ENCODE results near the gene WDR19.

WDR19 gene

DNA sequence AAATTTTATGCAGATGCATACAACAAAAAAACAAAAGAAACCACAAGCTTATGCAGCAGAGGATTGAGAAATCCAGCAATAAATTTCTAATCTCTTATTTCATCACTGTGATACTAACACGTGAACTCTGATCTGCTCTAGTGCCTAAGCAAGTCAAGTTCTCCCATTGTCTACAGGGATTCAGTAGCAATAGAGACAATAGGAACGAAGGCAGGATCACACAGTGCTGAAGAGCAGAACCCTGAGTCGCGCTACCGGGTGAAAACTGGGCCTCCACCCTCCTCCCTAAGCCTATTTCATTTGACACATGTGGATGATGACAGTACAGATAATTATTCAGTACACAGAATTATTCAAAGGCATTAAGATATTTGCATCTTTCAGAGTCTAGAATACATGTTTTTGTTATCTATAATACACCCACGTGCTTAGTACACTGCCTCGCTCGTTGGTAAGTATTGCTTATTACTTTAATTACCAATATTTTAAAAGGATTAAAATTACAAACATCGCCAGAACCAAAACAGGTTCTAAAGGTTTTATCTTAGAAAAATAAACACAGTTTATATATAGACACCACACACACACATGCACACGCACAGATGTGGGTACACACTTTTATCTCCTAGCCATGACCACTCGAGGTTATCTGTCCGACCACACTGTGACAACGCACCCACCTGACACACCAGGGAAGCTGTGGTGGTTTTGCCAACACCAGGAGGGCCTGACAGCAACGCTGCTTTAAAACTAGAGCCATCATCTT is 123.8 kb downstream of the WDR19 start:
- DNase-seq (ENCODE audit: insufficient read length, low spot score) = no peak
- TF ChIP-seq SPI1 (IDR thresholded peaks at IDR 0.05; ENCODE audit: low read depth, low read length) (no peak), POLR2A (IDR thresholded peaks at IDR 0.05; ENCODE audit: low read depth, low read length) (no peak), POLR2AphosphoS5 (IDR thresholded peaks at IDR 0.05; ENCODE audit: low read depth, low read length) (no peak), TAF1 (IDR thresholded peaks at IDR 0.05; ENCODE audit: low read depth, low read length) (no peak), PAX5 (IDR thresholded peaks at IDR 0.05; ENCODE audit: insufficient read depth, low read length, severe bottlenecking) (no peak), POU2F2 (IDR thresholded peaks at IDR 0.05; ENCODE audit: low read depth, low read length) (no peak)
- no peak for FAIRE-seq

DNA sequence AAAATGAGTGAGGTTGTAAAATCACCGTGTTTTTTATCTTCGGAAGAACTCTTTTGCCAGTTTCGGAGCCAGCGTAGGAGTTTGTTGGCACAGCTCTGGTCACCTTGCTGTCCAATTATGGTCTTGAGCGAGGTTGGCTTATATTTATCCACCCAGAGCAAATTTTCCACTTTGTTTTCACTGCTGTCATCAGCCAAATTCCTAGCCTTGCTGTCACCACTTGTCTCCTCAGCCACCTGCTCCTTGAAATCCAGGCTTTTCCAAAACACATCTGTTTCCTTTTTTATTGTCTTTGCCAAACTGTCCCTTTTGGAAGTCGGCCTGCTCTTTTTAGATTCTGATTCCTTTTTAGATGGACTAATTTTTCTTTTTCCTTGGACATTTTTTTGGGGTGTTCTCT is 126.3 kb downstream of the WDR19 start:
- no peak for FAIRE-seq
- TF ChIP-seq PAX5 (IDR thresholded peaks at IDR 0.05; ENCODE audit: insufficient read depth, low read length, severe bottlenecking) (no peak), SPI1 (IDR thresholded peaks at IDR 0.05; ENCODE audit: low read depth, low read length) (no peak), POU2F2 (IDR thresholded peaks at IDR 0.05; ENCODE audit: low read depth, low read length) (no peak), POLR2AphosphoS5 (IDR thresholded peaks at IDR 0.05; ENCODE audit: low read depth, low read length) (no peak), TAF1 (IDR thresholded peaks at IDR 0.05; ENCODE audit: low read depth, low read length) (no peak)
- DNase-seq (ENCODE audit: insufficient read length, low spot score) = no peak

DNA sequence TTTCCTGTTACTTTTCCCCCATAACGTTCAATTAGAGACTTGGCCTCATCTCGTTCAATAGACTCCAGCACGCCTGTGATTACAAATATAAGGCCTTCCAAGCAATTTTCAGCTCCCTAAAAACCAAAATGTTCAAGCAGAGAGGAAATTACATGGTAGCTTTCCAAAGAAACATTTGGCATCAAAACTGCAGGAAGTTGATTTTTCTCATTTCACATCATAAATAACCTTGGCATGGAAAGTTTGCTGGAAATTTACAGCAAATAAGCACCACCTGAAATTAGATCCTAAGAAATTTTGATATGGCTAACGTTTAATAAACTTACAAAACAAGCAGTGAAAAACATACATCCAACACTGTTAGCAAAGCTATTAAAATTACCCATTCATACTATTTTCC is 130.5 kb downstream of the WDR19 start:
- no peak for TF ChIP-seq TAF1 (IDR thresholded peaks at IDR 0.05; ENCODE audit: low read depth, low read length)
- no peak for TF ChIP-seq POU2F2 (IDR thresholded peaks at IDR 0.05; ENCODE audit: low read depth, low read length)
- TF ChIP-seq PAX5 (IDR thresholded peaks at IDR 0.05; ENCODE audit: insufficient read depth, low read length, severe bottlenecking) = no peak
- TF ChIP-seq POLR2AphosphoS5 (IDR thresholded peaks at IDR 0.05; ENCODE audit: low read depth, low read length) = no peak
- no peak for TF ChIP-seq POLR2A (IDR thresholded peaks at IDR 0.05; ENCODE audit: low read depth, low read length)
- TF ChIP-seq SPI1 (IDR thresholded peaks at IDR 0.05; ENCODE audit: low read depth, low read length) = no peak
- FAIRE-seq (no peak), DNase-seq (ENCODE audit: insufficient read length, low spot score) (no peak)

DNA sequence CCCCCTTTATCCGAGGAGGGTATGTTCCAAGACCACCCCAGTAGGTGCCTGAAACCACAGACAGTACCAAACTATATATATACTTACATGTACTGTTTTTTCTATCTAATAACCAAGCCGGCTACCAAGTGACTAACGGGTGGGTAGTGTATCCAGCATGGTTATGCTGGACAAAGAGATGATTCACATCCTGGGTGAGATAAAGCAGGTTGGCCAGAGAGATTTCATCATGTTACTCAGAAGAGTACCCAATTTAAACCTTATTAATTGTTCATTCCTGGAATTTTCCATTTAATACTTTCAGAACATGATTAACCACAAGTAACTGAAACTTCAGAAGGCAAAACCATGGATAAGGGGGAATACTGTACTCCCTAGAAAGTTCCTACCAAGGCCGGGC is 137.3 kb downstream of the WDR19 start:
- TF ChIP-seq TAF1 (IDR thresholded peaks at IDR 0.05; ENCODE audit: low read depth, low read length) = no peak
- no peak for TF ChIP-seq SPI1 (IDR thresholded peaks at IDR 0.05; ENCODE audit: low read depth, low read length)
- no peak for TF ChIP-seq POLR2A (IDR thresholded peaks at IDR 0.05; ENCODE audit: low read depth, low read length)
- TF ChIP-seq POLR2AphosphoS5 (IDR thresholded peaks at IDR 0.05; ENCODE audit: low read depth, low read length) = no peak
- no peak for TF ChIP-seq PAX5 (IDR thresholded peaks at IDR 0.05; ENCODE audit: insufficient read depth, low read length, severe bottlenecking)
- no peak for TF ChIP-seq POU2F2 (IDR thresholded peaks at IDR 0.05; ENCODE audit: low read depth, low read length)
- no peak for DNase-seq (ENCODE audit: insufficient read length, low spot score)
- FAIRE-seq = no peak

DNA sequence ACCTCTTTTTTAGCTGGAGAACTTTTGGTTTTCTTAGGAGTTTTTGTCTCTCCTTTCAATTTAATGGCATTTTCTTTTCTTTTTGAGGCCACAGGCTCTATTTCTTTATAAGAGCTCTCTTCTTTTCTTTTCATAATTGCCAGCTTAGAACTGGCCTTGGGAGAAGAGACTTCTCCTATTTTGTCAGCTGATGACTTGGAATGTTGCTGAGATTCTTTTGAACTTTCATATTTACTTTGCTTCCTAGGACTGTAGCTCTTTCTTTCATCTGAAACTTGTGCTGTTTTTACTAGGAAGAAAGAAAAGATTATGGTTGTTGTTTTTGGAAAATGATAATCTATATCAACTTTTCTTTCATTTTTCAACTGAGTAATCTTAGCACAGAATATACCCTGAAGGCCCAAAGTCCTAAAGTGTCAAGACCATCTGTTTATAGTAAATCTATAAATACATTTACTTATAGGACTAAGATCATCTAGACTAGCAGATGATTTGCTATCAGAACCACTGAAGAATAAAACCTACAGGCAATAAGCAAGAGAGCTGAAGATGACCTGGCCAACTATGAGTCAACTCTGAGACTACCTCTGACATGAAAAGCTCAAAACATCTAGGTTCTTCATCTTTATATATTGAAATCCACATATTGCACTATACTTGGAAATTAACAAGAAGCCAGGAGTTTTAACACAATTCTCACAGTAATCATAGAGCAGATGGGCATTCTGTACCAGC is 138.2 kb downstream of the WDR19 start:
- DNase-seq (ENCODE audit: insufficient read length, low spot score) (no peak), FAIRE-seq (no peak)
- TF ChIP-seq SPI1 (IDR thresholded peaks at IDR 0.05; ENCODE audit: low read depth, low read length) (no peak), PAX5 (IDR thresholded peaks at IDR 0.05; ENCODE audit: insufficient read depth, low read length, severe bottlenecking) (no peak), POU2F2 (IDR thresholded peaks at IDR 0.05; ENCODE audit: low read depth, low read length) (no peak), TAF1 (IDR thresholded peaks at IDR 0.05; ENCODE audit: low read depth, low read length) (no peak), POLR2AphosphoS5 (IDR thresholded peaks at IDR 0.05; ENCODE audit: low read depth, low read length) (no peak)

DNA sequence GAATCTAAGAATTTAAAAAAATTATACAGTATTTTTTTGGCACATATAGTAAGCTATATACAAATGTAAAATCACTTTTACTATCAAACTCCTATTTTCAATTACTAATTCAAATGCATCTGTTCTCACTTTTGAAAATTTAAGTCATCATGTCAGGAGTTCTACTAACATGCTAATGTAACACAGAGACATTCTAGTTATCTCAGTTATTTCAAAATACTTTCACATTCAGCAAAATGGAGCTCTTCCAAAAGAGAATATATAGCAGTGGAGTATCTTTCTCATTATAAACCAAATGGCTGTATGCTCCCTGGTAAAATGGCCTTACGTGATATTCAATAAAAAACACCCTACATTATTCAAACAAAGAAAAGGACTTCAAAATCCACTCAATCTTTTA is 141.5 kb downstream of the WDR19 start:
- no peak for DNase-seq (ENCODE audit: insufficient read length, low spot score)
- FAIRE-seq = no peak
- TF ChIP-seq POLR2A (IDR thresholded peaks at IDR 0.05; ENCODE audit: low read depth, low read length) (no peak), POU2F2 (IDR thresholded peaks at IDR 0.05; ENCODE audit: low read depth, low read length) (no peak), SPI1 (IDR thresholded peaks at IDR 0.05; ENCODE audit: low read depth, low read length) (no peak), POLR2AphosphoS5 (IDR thresholded peaks at IDR 0.05; ENCODE audit: low read depth, low read length) (no peak), PAX5 (IDR thresholded peaks at IDR 0.05; ENCODE audit: insufficient read depth, low read length, severe bottlenecking) (no peak), TAF1 (IDR thresholded peaks at IDR 0.05; ENCODE audit: low read depth, low read length) (no peak)

DNA sequence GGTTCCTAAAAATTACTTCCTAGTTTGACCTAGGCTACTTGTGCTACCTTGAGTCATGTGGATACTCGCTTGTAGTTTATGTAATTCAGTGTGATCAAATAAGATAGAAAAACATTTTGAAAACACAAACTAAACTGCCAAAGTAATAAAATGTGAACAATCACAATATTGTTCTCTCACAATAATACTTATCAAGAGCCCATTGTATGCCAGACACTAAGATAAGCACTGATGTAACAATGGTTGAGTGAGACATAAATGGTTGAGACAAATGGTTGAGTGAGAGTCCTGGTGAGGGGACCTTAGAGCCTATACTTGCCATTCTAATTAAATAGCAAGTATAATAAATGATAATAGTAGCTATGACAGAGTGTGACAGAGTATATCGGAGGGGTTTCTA is 142.1 kb downstream of the WDR19 start:
- TF ChIP-seq POLR2AphosphoS5 (IDR thresholded peaks at IDR 0.05; ENCODE audit: low read depth, low read length) (no peak), TAF1 (IDR thresholded peaks at IDR 0.05; ENCODE audit: low read depth, low read length) (no peak), SPI1 (IDR thresholded peaks at IDR 0.05; ENCODE audit: low read depth, low read length) (no peak), POLR2A (IDR thresholded peaks at IDR 0.05; ENCODE audit: low read depth, low read length) (no peak), PAX5 (IDR thresholded peaks at IDR 0.05; ENCODE audit: insufficient read depth, low read length, severe bottlenecking) (no peak), POU2F2 (IDR thresholded peaks at IDR 0.05; ENCODE audit: low read depth, low read length) (no peak)
- FAIRE-seq (no peak), DNase-seq (ENCODE audit: insufficient read length, low spot score) (no peak)

DNA sequence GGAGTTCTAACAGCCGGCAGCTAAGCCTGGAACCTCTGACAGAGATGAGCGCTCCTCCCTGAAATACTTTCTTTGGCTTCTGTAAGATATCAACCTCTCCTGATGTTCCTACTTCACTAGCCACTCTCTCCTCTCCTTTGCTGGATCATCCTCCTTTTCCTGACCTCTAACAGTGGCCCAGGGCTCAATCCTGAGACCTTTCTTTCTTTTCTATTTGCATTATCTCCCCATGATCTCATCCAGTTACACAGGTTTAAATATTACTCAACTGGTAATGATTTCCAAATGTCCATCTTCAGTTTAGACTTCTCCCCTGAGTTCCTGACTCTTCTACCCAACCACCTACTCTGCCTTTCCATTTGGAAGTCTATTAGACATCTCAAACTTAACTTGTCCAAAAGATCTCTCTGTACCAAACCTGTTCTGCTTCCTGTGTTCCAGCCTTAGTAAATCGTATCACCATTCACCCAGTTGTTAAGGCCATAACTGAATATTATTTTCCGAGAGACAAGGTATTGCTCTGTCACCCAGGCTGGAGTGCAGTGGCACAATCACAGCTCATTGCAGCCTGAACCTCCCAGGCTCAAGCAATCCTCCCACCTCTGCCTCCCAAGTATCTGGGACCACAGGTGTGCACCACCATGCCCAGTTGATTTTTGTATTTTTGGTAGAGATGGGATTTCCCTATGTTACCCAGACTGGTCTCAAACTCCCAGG is 142.7 kb downstream of the WDR19 start:
- TF ChIP-seq PAX5 (IDR thresholded peaks at IDR 0.05; ENCODE audit: insufficient read depth, low read length, severe bottlenecking) (no peak), POLR2A (IDR thresholded peaks at IDR 0.05; ENCODE audit: low read depth, low read length) (no peak), POLR2AphosphoS5 (IDR thresholded peaks at IDR 0.05; ENCODE audit: low read depth, low read length) (no peak), TAF1 (IDR thresholded peaks at IDR 0.05; ENCODE audit: low read depth, low read length) (no peak), SPI1 (IDR thresholded peaks at IDR 0.05; ENCODE audit: low read depth, low read length) (no peak), POU2F2 (IDR thresholded peaks at IDR 0.05; ENCODE audit: low read depth, low read length) (no peak)
- DNase-seq (ENCODE audit: insufficient read length, low spot score) (no peak), FAIRE-seq (no peak)

DNA sequence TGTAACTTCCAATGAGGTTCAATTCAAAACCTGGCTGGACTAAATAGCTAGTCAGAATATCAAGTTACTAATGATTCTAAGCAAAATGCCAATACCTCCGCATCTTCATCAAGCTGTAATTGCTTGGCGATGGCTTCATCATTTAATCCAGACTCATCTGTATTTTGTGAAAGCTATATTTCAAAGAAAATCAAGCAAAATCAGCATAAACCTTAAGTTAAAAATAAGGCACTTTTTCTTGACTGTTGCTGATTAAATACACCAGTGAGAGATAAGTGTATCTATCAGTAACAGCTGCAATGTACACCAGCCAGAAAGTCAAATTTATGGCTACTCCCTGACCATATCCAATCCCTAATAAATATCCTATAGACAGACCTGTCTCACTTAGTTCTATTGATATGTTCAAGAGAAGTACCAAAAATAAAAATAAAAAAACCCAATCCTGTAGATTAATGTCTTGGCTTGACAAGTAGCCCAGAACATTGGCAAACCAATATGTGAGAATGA is 144.2 kb downstream of the WDR19 start:
- DNase-seq (ENCODE audit: insufficient read length, low spot score) = no peak
- TF ChIP-seq POLR2A (IDR thresholded peaks at IDR 0.05; ENCODE audit: low read depth, low read length) (no peak), PAX5 (IDR thresholded peaks at IDR 0.05; ENCODE audit: insufficient read depth, low read length, severe bottlenecking) (no peak), SPI1 (IDR thresholded peaks at IDR 0.05; ENCODE audit: low read depth, low read length) (no peak), POLR2AphosphoS5 (IDR thresholded peaks at IDR 0.05; ENCODE audit: low read depth, low read length) (no peak)
- no peak for FAIRE-seq
